Erythroblast (primary cell): Measurements from ENCODE around the gene MVD.

Source experiments
- GATA1 ChIP-seq: IDR thresholded peaks from 2 replicates; pipeline ENCODE4 v1.6.1; 2011; ENCODE audit warnings: low read depth, mild to moderate bottlenecking, control low read depth, low read length, moderate library complexity
- POLR2A ChIP-seq: IDR thresholded peaks from 2 replicates; pipeline ENCODE4 v1.6.1; 2011; ENCODE audit warnings: mild to moderate bottlenecking, low read length

GRCh38 chr16:88638323-88639230 lies 24.3 kb downstream of the MVD start, which contains the start of gene IL17C:
- TF ChIP-seq POLR2A (no peak), GATA1 (no peak)
